Measurements from ENCODE around the gene AP4E1.
A peak's percentile ranks its signal among the peaks of the same experiment; 100 is the strongest.
"Not testable (repeated sequence)": the region's sequence is repeated elsewhere in the genome, so short reads cannot be mapped to it uniquely, and the experiment has no call there.

Gene AP4E1

DNA sequence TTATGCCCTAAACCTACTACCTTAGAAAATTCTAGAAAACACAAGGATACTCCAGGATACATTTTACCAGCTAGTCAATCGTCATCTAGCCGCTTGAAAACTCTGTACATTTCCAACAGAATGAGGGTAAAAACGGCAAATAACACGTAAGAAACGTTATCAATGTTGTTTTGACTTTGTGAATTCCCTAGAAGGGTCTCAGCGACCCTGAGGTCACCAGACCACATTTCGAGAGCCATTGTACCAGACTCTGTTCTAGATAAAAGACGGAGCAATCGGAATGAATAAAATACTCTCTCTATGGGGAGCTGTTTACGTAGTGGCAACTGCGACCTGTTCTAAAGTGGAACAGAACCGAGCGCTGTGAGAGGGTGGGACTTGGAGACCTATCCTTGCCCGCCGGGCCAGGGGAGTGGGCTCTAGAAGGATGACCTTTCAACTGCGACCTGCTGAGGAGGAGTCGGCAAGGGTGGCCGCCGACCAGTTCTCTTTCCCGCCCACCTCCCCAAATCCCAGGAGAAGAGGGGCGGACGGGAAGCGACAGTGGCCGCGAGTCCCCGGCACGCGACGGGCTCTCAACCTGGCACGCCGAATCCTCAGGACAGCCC is 778 bp upstream of the AP4E1 start:
- Histone ChIP-seq H3K36me3 (ENCODE audit: control insufficient read depth, insufficient read depth, low read length) (no peaks in the 10 kb centered on the region), H3K27me3 (replicated peaks; ENCODE audit: control insufficient read depth, insufficient read depth, low read length) (no peaks in the 10 kb centered on the region), H3K4me3 (replicated peaks; ENCODE audit: low read depth, low read length) (peak overlapping the region; percentile 89)
- no peak for DNase-seq (ENCODE audit: extremely low read depth, insufficient read length)
- TF ChIP-seq, protein P1, sequence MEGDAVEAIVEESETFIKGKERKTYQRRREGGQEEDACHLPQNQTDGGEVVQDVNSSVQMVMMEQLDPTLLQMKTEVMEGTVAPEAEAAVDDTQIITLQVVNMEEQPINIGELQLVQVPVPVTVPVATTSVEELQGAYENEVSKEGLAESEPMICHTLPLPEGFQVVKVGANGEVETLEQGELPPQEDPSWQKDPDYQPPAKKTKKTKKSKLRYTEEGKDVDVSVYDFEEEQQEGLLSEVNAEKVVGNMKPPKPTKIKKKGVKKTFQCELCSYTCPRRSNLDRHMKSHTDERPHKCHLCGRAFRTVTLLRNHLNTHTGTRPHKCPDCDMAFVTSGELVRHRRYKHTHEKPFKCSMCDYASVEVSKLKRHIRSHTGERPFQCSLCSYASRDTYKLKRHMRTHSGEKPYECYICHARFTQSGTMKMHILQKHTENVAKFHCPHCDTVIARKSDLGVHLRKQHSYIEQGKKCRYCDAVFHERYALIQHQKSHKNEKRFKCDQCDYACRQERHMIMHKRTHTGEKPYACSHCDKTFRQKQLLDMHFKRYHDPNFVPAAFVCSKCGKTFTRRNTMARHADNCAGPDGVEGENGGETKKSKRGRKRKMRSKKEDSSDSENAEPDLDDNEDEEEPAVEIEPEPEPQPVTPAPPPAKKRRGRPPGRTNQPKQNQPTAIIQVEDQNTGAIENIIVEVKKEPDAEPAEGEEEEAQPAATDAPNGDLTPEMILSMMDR (IDR thresholded peaks at IDR 0.05; ENCODE audit: insufficient read depth, low read length, poor library complexity, severe bottlenecking): no peak

DNA sequence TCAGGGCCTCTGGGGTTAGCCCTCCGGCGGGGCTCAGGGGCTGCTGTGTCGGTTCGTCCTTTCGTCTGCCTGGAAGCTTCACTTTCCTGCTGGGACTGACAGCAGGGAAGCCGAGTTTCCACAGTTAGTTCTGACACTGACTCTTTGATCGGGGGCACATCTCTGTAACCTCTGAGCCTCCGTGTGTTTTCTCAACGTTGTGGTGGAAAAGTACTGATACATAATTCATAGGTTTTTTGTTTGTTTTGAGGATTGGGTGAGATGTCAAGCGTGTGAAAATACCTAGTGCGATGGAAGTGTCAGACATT is 481 bp downstream of the AP4E1 start:
- peak overlapping the region; percentile 89 for H3K4me3 ChIP-seq (replicated peaks; ENCODE audit: low read depth, low read length)
- H3K36me3 ChIP-seq (ENCODE audit: control insufficient read depth, insufficient read depth, low read length): no peaks in the 10 kb centered on the region; the same call in 1 of the 2 replicates
- TF ChIP-seq, protein P1 (IDR thresholded peaks at IDR 0.05; ENCODE audit: insufficient read depth, low read length, poor library complexity, severe bottlenecking): no peak
- no peaks in the 10 kb centered on the region for H3K27me3 ChIP-seq (replicated peaks; ENCODE audit: control insufficient read depth, insufficient read depth, low read length)
- no peak for DNase-seq (ENCODE audit: extremely low read depth, insufficient read length)

DNA sequence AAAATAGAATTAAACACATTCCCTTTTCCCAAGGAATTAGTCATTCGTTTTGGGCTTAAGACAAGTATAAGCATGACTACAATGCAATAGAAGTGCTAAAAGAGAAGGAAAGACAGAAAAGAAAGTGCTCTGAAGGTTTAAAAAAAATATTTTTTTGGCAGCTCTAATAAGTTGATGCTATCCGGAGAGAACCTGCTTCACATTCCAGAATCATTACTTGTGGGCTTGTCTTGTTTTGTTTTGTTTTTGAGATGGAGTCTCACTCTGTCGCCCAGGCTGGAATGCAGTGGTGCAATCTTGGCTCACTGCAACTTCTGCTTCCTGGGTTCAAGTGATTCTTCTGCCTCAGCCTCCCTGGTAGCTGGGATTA is 1.9 kb downstream of the AP4E1 start:
- H3K4me3 ChIP-seq (replicated peaks; ENCODE audit: low read depth, low read length); H3K36me3 ChIP-seq (ENCODE audit: control insufficient read depth, insufficient read depth, low read length); H3K27me3 ChIP-seq (replicated peaks; ENCODE audit: control insufficient read depth, insufficient read depth, low read length); DNase-seq (ENCODE audit: extremely low read depth, insufficient read length): not testable (repeated sequence)

DNA sequence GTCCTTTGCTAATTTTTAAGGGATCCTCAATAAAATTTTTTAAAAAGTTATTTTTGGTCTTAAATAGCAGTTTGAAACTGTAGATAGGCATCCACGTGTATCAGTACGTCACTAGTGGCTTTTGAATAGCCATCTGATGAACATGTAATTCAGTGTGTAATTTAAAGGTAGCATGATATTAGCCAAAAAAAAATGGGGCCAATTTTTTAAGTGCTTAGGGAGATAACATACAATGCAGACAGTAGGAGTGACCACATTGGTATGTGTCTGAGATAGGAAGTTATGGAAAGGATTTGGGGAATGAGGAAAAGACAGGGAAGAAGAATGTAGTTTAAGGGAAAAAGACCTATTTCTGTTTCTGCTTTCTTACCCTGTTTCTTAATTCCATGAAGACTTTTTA is 2.5 kb downstream of the AP4E1 start:
- Histone ChIP-seq H3K27me3 (replicated peaks; ENCODE audit: control insufficient read depth, insufficient read depth, low read length) (no peaks in the 10 kb centered on the region), H3K4me3 (replicated peaks; ENCODE audit: low read depth, low read length) (no peak overlapping the region), H3K36me3 (ENCODE audit: control insufficient read depth, insufficient read depth, low read length) (no peaks in the 10 kb centered on the region; the same call in none of the 2 replicates)
- TF ChIP-seq, protein P1 (IDR thresholded peaks at IDR 0.05; ENCODE audit: insufficient read depth, low read length, poor library complexity, severe bottlenecking): no peak
- DNase-seq (ENCODE audit: extremely low read depth, insufficient read length): no peak

DNA sequence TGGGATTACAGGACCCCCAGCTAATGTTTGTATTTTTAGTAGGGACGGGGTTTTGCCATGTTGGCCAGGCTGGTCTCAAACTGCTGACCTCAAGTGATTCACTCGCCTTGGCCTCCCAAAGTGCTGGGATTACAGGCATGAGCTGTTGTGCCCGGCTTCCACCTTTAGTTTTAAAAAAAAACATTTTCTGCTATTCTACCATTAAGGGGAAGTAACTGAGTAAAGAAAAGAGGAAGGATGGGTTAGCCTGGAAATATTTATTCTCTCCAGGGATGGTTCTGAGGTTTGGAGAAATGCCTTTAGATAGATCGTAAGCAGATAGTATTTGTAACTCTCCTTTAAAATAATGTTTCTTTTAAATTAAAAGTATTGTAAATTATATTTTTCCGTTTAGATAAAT is 3.1 kb downstream of the AP4E1 start:
- TF ChIP-seq, protein P1 (IDR thresholded peaks at IDR 0.05; ENCODE audit: insufficient read depth, low read length, poor library complexity, severe bottlenecking): no peak
- H3K27me3 ChIP-seq (replicated peaks; ENCODE audit: control insufficient read depth, insufficient read depth, low read length): no peaks in the 10 kb centered on the region
- no peaks in the 10 kb centered on the region; the same call in none of the 2 replicates for H3K36me3 ChIP-seq (ENCODE audit: control insufficient read depth, insufficient read depth, low read length)
- DNase-seq (ENCODE audit: extremely low read depth, insufficient read length): no peak
- H3K4me3 ChIP-seq (replicated peaks; ENCODE audit: low read depth, low read length): no peak overlapping the region

DNA sequence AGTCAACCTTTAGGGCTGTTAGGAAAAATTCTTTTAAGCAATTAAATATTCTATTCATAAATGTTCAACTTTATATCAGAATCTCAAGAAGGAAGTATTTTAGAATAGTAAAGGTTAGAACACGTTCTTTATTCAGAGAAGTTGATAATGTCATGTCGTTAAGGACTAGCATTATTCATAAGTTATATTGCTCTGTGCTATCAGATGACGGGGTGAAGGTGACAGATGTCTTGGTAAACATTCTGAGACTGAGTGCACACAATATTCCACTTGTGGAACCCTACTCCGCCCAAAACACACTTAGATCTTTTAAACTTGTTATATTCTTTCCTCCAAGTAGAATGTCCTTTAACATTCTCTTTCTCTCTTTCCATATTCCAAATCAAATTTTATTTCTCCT is 7.9 kb downstream of the AP4E1 start:
- TF ChIP-seq, protein P1 (IDR thresholded peaks at IDR 0.05; ENCODE audit: insufficient read depth, low read length, poor library complexity, severe bottlenecking): no peak
- Histone ChIP-seq H3K36me3 (ENCODE audit: control insufficient read depth, insufficient read depth, low read length) (peaks cover 2% of the 10 kb centered on the region), H3K27me3 (replicated peaks; ENCODE audit: control insufficient read depth, insufficient read depth, low read length) (no peaks in the 10 kb centered on the region), H3K4me3 (replicated peaks; ENCODE audit: low read depth, low read length) (no peak overlapping the region)
- no peak for DNase-seq (ENCODE audit: extremely low read depth, insufficient read length)

DNA sequence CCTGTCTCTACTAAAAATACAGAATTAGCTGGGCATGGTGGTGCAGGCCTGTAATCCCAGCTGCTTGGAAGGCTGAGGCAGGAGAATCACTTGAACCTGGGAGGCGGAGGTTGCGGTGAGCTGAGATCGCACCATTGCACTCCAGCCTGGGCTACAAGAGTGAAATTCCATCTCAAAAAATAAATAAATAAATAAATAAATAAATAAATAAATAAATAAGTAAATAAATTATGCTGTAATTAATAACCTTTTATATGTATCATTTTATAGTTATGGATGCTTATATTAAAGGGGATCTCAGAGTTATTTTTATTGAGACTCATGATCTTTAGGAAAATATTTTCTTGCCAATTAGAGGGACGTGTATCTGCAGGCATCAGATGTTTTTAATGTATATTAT is 10.9 kb downstream of the AP4E1 start:
- not testable (repeated sequence) for DNase-seq (ENCODE audit: extremely low read depth, insufficient read length); H3K4me3 ChIP-seq (replicated peaks; ENCODE audit: low read depth, low read length); H3K27me3 ChIP-seq (replicated peaks; ENCODE audit: control insufficient read depth, insufficient read depth, low read length); H3K36me3 ChIP-seq (ENCODE audit: control insufficient read depth, insufficient read depth, low read length)

All from GM06990 (cell line).